Astrocyte (in vitro differentiated cells and primary cell): ENCODE data around the gene MYO16.

Source experiments
- CTCF ChIP-seq: IDR thresholded peaks from 2 replicates; pipeline ENCODE4 v1.5.1; 2011; ENCODE audit warnings: low read depth, mild to moderate bottlenecking, inconsistent platforms, low read length, moderate library complexity; ENCODE audit not compliant: insufficient read depth
- EZH2 ChIP-seq: IDR thresholded peaks from 2 replicates; pipeline ENCODE4 v1.6.1; 2012; ENCODE audit warnings: mild to moderate bottlenecking, low read length, inconsistent platforms; ENCODE audit not compliant: insufficient read depth

DNA sequence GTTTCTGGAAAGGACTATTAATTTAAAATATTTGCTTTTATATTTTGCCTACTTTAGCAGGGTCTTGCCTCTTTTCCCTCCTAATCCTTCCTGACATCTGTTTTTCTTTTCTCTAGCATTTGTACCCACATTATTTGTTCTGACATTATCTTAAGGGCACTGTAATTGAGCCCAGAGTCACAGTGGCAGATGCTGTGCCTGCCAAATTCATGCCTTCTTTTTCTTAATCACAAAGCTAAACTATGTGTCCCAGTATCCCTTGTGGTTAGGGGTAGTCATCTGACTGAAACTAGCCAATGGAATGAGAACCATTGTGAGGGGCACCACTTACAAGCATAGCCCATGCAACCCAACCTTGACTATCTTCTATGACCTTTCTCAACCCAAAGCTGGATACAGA lies 562.9 kb downstream of the MYO16 start:
- TF ChIP-seq CTCF: no peak
- TF ChIP-seq EZH2: no peak
